NCI-H187 treated with DMSO at 0.1 percent for 48 hours (cell line): ENCODE data around the gene LRP1B.
"Not testable (repeated sequence)": the region's sequence is repeated elsewhere in the genome, so short reads cannot be mapped to it uniquely, and the experiment has no call there.

Experiments
- DNase-seq: peaks from one replicate; lab custom pipeline; 2025; lab: John Stamatoyannopoulos, UW

The LRP1B gene

GRCh38 chr2:140601801-140602200 lies 1529.0 kb downstream of the LRP1B start:
- no peak for DNase-seq

- no peak for DNase-seq
Measured at GRCh38 chr2:140601342-140601741, 1529.5 kb downstream of the LRP1B start.

- DNase-seq = no peak
Measured at GRCh38 chr2:140600116-140600515, 1530.7 kb downstream of the LRP1B start.

- no peak for DNase-seq
Measured at GRCh38 chr2:140597836-140598235, 1533.0 kb downstream of the LRP1B start.

- no peak for DNase-seq
Measured at GRCh38 chr2:140597205-140597604, 1533.6 kb downstream of the LRP1B start.

- DNase-seq = no peak
Measured at GRCh38 chr2:140596447-140596846, 1534.4 kb downstream of the LRP1B start.

- no peak for DNase-seq
Measured at GRCh38 chr2:140595107-140595506, 1535.7 kb downstream of the LRP1B start.

DNA sequence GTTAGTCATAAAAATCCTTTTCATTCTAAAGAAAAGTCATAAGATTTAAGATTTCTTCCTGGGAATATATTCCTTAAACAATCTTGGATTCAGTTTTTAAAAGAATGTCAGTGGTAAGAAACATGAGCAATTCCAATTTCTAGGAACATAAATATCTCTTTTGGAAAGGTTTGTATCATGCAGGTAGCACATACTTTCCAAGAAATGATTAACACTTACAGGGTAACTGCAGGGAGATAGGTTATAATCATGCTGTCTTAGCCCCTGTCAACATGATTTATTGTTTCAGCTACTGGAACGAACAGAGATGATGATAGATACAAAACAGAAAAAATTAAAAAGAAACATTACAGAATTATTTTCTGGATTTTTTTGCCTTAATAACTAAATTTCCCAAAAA lies 1537.7 kb downstream of the LRP1B start:
- DNase-seq = no peak

GRCh38 chr2:140589696-140590095 lies 1541.1 kb downstream of the LRP1B start:
- no peak for DNase-seq

DNA sequence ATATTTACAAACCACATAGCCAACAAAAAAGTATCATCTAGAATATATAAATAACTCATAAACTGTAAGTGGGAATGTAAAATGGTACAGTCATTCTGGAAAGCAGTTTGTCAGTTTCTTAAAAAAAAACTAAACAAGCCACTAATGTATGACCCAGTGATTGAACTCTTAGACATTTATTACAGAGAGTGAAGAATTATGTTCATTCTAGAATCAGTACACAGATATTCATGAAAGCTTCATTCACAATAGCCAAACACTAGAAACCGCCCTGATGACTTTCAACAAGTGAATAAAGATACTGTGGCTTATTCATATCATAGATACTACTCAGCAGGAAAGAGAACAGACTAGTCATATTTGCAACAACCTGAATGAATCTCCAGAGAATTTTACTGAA lies 1541.5 kb downstream of the LRP1B start:
- no peak for DNase-seq

DNA sequence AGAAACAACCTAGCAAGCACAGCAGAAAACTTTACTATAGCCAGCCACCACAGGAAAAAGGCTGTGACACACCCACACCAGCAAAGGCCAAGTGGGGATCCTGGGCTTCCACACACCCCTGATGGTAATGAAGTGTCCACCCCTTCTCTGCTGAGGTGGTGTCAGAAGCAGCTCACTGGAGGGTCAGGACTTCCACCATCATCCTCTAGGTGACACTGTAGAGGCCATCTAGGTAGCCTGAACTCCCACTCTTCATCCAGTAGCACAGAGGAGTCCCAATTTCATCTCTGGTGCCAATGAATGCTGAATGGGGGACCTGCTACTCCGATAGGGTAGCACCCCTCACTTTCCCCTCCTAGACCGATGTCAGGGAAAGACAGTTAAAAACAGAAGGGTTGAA lies 1544.4 kb downstream of the LRP1B start:
- no peak for DNase-seq

GRCh38 chr2:140585016-140585415 lies 1545.8 kb downstream of the LRP1B start:
- DNase-seq = no peak

DNA sequence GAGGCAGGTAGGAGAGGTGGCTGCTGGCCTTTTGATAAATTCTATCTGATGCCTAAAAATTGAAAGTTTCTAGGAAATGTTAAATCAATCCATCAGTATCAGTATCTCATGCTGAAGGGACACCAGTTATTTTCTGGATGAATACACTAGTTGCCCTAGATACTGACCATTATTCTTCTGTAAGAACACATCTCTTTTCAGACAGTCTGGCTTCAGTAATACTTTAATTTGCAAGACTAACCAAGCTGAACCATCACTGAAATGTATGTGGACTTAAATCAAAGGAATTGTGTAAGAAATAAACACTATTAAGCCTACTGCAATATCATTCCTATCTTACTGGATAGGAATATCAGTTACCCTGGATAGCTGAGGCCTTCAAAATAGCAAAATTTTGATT lies 1546.3 kb downstream of the LRP1B start:
- no peak for DNase-seq

DNA sequence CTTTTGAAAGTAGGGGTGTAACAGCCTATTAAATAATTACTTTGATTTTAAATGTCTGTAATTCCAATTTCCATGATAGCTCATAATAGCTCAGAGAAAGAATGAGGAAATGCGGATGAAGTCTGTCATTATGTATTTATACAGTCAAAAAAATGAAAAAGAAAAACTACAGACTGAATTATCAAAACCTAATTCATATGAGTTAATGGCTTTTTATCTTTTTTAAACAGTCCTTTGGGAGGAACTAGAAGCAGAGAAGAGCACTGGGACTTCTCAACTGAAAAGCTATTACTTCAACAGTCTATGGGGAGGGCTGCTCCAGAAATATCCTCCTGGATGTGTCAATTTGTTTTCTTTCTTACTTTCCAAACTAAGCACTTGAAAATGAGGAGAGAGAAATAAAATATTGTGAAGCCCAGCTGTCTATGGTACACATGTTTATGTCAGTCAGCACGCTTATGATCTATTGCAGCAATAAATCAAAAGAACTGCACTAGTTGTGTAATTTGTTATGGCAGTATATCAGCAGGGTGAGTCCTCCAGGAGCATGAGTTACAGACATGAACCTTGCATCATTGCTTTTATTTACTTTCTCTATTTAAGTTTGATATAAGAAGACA lies 1550.2 kb downstream of the LRP1B start:
- no peak for DNase-seq

DNA sequence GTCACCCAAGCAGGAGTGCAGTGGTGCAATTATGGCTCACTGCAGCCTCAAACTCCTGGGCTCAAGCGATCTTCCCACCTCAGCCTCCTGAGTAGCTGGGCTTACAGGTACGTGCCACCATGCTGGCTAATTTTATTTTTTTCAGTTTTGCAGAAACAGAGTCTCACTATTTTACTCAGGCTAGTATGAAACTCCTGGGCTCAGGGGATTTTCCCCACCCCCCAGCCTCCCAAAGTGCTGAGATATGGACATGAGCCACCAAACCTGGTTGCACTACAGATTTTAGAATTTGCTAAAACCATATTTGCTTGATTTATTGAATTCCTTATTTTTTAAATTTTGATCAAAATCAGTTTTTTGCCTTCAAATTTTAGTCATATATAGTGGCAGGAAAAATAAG lies 1553.4 kb downstream of the LRP1B start:
- no peak for DNase-seq

DNA sequence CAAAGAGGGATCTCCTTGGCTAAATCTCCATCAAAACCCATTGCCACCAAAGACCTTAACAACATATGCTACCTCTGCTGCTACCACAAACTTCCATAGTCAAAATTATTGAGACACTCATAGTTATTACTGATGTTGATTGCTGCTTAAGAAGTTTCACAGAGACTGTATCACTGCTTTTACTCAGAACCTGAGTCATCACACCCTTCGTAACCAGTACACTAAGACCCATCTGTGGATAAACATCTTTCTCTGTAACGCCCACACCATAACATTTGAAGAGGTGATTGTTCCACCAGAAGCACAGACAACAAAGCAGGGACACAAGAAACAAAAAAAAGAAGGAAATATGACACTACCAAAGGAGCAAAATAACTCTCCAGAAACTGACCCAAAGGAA lies 1563.1 kb downstream of the LRP1B start:
- no peak for DNase-seq

- DNase-seq = no peak
Measured at GRCh38 chr2:140565756-140566155, 1565.1 kb downstream of the LRP1B start.

DNA sequence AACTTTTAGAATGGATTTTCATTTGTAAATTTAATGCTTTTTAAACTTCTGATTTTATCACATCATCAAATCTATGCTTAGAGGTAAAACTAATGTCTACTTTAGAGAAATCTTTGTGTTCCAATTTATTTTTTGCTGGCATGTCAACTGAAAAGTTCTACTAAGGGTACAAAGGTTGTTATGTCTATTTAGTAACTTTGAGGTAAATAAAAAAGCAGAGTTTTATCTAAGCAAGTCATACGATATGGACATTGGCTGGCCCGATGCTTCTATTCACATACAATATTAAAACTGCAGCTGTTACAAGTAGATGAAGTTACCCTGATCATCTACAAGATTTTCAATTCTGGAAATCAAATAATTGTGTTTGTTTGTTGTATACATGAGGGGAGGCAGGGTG lies 1575.1 kb downstream of the LRP1B start:
- no peak for DNase-seq

DNA sequence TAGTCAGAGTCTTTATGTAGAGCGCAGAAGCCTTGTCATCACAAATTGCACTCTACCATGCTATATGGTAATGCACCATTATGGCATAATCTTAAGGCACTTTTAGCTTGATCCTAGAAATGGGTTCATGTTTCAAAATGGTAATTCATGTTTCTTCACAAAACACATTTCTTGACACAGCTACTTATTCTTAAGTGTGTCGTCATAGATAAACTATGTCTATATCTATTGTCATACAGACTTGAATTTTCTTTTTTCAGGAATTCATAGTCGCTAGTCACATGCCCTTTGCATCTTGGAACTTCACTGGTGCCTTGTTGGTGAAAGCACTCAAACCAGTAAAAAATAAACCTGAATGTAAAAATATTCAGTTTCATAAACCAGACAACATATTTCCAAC lies 1578.2 kb downstream of the LRP1B start:
- DNase-seq = no peak

DNA sequence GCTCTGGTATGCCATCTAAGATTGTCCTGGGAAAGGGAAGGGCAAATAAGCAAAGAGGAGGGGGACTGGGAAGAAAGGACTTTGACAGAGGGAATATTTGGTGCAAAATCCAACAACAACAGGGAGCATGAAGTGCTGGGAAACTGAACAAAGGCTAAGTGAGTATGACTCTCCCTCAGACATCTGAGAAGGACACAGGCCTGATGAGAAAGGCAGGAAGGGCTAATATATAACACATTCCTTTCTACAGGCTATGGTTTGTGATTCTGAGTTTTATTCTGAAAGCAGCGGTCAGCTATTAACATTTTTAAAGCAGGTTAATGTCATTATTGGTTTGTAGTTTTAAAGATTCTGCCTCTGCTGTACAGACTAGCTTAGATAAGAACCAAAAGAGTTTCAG lies 1579.5 kb downstream of the LRP1B start:
- DNase-seq = no peak

GRCh38 chr2:140550821-140551220 lies 1580.0 kb downstream of the LRP1B start:
- DNase-seq = no peak

GRCh38 chr2:140544769-140545168 lies 1586.0 kb downstream of the LRP1B start:
- not testable (repeated sequence) for DNase-seq

DNA sequence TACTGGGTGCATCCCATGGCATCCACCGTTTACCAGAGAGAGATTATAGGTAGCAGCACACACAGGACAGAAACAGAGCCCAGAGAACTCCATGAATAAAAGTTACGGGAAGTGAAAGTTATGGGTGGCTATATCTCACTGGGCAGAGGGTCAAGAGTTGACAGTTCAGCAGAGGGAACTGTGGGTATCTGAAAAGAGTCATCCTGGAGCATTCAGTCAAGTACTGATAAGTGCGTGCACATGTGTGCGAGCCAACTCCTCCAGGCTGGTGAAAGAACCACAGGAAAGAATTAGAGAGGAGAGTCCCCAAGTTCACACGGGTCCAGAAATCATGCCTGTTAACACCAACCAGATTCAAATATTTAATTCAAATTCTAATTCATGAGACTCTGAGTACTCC lies 1588.2 kb downstream of the LRP1B start:
- no peak for DNase-seq

- no peak for DNase-seq
Measured at GRCh38 chr2:140539242-140539875, 1591.5 kb downstream of the LRP1B start.
